ENCODE results near the gene TBC1D22A.

TBC1D22A gene

DNA sequence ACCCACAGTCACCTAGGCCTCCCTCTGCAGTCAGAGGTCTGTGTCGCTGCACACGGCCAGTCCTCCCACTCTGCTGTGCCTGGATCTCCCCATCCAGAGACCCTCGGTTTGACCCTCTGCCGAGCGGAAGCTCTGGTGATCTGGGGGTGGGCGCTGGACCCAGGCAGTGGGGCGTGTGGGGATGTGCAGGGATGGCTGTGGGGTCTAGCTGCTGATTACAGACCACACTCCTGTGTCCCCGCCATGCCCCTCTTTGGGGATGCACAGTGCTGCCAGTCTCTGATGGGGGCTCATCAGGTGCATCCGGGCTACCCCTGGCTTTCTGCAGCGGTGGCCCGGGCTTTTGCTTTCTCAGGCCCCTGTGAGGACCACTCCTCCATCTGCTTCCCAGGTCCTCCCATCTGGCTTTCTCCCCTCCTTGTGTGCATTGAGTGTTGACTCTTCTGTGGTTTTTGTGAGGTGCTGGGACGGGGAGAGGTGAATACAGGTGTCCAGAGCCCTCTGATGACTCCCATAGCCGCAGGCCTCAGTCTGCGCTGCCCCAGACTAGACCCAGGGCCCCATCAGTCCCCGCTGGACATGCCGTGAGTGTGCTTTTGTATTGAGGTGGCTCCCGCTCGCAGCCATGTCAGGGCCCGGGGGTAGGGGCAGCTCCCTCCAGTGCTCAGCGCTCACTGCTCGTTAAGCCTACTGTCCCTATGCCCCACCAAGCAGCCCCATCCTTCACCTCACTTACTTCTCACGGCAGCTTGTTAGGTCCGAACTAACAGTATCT, 251.6 kb downstream of the TBC1D22A start:
- DNase-seq (ENCODE audit: low read depth), result no peak

DNA sequence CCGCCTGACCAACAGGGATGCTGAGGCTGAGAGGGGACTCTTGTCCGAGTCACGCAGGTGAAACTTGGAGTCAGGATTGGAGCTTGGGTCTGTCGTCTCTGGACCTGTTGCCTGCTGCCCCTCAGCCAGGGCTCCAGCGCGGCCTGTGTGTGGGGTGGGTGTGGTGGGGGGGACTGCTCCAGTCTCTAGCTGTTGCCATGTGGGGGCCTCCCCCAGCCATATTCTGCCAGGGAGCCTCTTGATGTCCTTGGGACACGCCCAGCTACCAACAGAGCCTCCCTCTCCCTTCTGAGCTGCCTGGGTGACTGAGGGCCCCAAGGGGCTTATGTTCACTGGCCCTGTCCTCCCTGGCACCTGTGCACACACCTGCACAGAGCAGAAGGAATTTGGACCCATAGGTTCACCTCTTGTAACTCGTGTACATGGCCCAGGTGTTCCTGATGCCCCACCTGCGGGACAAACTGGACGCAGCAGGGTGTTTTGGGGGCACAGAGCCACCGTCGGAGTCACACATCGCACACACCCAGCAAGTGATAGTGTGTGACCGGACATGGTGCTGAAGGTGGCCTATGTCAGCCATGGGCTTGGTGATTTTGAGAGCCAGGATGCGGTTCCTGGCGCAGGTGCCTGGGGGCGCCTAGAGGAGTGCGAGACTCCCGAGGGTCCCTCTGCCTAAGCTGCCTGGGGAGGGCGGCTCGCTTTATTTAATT, 252.3 kb downstream of the TBC1D22A start:
- no peak for DNase-seq (ENCODE audit: low read depth)

DNA sequence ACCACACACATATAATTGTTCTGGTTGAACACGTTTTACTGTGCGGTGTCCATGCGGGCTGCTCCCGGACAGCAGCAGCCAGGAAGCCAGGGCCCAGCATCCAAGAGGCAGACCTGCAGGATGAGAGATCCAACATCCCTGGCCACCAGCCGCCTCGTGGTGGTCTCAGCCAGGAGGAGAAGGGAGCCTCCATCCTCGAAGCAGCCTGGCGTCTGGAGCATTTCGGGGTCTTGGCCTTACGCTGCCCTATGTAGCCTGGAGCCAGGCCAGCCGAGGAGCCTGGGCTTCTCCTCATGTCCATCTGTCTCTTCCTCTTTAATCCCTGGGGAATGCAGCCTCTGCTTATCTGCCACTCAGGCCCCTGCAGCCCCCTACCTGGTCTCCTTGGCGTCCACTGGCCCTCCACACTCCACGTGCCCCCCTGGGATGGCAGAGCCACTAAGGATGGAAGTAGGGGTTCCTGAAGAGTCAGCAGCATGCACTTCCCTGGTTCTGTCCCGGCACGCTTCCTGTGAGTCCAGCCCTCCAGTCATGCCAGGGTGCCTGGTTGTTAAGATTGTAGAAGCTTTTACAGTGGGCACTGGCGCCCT, 253.2 kb downstream of the TBC1D22A start:
- DNase-seq (ENCODE audit: low read depth), result no peak

DNA sequence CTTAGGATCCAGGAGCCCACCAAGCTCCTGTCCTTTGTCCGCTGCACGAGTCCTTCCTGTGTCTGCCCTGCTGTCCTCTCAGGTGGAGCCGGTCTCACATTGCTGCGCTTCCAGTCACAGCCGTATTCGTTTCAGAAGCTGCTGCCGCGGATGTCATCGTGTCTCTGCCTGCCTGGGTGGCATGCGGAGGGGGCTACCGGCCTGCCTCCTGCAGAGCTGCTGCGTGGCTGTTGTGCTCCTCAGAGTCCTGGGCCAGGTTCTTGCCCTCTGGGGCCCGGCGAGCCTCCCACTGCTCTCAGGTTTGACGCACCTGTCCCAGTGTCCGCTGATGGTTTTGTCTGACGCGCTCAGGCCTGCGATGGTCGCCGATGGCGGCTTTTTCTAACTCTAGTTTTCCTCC, 254.2 kb downstream of the TBC1D22A start:
- no peak for DNase-seq (ENCODE audit: low read depth)

DNA sequence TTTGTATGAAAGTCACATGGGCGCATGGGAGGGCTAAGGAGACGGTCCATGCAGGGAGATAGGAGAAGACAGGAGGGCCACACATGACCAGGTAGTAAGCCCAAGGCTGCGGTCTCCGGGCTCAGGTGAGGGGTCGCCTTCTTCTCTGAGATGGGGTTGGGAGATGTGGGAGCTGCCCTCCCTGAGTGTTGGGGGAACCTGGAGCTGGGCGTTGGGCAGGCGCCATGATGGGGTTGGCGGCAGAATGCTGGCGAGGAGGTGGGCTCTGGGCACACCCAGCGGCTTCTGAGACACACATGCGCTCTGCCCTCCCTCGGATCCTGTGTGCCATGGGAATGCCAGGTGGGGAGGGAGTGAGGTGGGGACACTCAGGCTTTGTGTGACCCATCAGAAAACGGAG, 254.8 kb downstream of the TBC1D22A start:
- no peak for DNase-seq (ENCODE audit: low read depth)

DNA sequence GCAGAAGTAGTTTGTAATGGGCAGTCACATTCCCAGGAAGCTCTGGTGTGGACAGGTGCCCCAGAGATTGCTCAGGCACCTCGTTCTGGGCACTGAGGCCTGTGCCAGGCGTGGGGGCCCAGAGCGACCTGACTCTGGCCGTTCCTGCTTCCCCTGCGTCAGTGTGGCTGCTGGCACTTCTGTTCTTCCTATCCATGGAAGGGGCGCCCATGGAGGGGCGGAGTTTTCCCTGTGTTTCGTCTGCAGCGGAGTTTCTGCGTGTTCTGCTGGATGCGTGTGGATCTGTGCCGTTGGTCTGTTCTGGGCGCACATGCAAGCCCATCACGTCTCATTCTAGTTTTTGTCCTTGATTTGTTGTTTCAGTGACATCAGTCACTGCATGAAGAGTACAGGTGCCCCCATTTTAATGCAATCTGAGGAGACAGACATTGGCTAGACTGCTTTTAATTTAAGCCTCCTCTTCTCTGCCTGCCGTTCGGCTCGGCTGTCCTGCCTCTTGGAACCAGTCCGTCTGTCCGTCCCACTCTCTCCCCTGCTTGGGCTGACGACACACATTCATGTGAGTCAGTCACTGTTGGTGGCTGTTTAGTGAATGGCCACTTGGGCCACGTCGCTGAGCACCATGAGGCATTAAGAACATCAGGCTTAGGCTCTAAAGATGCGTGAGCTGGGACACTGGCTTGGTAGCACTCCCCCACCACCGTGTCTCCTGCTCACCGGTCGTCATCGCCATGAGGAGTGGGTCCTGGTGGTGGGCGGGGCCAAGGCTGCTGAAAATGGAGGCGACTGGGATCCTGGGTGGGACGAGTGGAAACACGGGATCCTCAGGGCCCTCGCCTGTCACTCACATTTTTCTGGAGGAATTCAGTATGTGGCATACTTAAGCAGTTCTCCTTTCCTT, 255.8 kb downstream of the TBC1D22A start:
- no peak for DNase-seq (ENCODE audit: low read depth)

DNA sequence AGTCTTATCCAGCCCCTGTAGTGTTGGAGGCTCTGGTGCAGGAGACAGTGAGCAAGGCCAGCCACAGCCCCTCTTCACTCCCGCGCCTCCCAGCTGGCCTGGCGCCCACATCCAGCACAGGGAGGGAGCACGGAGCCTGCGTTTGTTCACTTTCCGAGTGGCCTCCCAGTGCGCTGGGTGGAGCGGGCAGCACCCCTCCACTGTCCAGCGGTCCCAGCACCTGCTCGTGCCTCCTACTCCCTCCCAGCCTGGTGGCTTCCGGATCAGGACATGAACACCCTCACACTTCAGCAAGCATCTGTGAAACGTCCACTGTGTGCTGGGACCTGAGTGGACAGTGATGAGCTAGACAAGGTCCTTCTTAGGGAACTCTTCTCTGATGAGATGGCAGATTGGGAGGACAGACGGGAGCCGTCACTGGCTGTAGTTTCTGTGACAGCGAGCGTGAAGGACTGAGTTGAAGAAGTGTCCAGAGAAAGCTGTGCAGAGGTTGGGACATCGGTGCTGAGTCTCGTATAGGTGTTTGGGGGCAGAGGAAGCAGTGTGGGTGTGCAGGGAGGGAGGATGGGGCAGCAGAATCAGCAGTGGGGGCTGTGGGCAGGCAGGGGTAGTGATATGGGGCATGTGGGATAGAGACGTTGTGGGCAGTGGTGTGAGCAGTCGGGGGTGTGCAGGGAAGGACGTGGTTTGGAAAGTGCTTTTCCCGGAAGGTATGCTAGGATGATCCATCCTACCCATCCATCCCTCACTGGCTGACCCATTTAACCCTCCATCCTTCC, 256.8 kb downstream of the TBC1D22A start:
- DNase-seq (ENCODE audit: low read depth), result no peak

DNA sequence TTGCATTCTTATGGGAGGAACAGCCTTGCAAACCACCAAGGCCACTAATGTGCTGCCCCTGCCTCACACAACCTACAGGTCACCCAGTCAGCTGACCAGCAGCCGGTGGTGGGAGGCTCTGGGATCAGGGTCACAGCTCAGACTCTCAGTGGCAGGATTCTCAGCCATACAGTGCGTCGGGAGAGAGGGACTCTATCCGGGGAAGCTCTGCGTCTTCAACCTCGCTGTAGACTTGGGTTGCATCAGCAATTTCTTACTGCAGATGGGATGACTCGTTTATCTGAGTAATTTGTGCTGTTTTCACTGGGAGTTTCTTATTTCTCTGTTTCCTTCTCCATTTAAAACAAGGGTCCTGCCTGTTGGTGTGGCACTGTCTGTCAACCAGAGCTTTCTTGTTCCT, 257.7 kb downstream of the TBC1D22A start:
- DNase-seq (ENCODE audit: low read depth), result no peak

DNA sequence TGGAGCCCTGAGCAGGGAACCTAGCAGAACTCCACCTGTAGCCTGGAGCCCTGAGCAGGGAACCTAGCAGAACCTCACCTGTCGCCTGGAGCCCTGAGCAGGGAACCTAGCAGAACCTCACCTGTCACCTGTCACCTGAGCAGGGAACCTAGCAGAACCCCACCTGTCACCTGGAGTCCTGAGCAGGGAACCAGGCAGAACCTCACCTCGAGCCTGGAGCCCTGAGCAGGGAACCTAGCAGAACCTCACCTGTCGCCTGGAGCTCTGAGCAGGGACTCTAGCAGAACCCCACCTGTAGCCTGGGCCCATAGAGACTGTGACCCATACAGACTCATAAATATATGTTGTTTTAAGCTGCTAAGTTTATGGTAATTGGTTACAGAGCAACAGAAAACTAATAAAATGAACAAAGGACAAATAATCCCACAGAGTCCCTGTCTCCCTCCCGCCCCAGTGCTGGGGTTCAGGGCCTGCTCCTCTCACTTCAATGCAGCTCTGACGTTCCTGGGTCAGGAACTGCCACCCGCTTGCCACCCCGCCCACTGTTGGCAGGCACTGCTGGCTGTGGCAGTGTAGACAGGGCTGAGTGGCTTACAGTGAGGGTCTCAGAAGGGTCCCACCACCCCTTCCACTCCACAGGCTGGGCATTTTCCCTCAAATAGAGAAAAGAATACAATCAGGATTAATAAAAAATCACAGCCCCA, 259.1 kb downstream of the TBC1D22A start:
- DNase-seq (ENCODE audit: low read depth), result no peak

DNA sequence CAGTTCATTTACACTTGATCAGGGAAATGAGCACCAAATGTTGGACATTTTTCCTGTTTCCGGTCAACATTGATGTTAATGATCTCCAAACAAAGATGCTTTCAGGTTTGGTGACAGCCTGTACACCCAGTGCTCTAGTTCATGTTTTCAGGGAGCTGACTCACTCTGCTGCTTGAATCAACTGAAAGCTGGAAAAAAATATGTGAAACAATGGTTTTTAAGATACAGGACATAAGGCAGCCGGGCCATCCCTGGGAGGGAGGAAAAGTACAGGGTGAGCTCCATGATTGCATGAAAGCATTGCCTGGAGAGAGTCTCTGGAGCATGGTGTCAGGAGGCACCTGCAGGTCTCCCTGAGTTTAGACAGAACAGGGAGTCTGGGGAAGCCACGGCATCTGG, 259.6 kb downstream of the TBC1D22A start:
- DNase-seq (ENCODE audit: low read depth), result no peak

DNA sequence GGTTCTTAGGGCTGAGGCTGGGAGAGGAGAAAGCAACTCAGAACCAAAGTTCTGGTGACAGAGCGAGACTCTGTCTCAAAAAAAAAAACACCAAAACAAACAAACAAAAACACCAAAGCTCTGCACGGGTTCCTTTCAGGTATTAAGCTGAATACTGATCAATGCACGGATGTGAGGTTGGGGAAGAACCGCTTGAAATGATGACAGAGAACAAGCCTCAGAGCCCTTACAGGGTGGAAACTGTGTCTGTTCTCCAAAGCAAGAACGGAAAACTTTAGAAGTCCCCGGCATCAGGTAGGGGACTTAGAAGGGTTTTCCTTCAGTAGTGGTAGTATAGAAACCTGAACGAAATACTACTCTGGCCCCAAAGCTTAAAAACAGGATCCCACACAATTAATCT, 260.0 kb downstream of the TBC1D22A start:
- DNase-seq (ENCODE audit: low read depth), result no peak

DNA sequence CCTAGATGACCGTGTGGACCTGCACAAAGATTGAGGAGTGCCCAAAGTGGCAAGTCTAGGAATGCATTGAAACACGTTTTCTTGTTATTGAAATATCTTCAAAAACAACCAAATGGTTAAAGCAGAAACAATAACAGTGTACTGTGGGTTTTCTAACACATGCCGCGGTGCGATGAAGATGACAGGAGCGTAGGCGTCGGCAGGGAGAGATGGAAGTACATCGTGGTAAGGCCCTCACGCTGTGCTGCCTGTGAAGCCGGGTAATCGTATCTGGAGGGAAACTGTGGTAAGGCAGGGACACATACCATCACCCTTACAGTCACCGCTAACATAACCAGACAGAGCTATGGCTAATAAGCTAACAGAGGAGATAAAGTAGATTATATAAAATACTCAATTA, 261.4 kb downstream of the TBC1D22A start:
- DNase-seq (ENCODE audit: low read depth), result no peak

DNA sequence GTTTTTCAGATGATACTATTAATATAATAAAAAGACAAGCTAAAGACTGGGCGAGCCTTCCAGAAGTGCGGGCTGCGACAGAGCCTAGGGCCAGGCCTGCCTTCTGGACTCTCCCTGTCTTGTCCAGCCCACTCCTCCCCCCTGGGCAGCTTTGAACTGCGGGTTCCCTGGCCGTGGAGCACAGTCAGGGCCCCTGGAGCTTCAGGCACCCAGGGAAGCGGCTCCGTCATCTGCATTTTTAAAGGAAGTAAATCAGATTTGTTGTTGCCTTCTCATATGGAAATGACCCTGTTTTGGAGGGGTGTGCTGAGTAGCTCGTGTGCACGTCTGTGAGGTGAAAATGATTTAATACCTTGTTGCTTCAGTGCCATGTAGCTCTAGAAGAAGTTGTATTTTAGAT, 265.3 kb downstream of the TBC1D22A start:
- no peak for DNase-seq (ENCODE audit: low read depth)

DNA sequence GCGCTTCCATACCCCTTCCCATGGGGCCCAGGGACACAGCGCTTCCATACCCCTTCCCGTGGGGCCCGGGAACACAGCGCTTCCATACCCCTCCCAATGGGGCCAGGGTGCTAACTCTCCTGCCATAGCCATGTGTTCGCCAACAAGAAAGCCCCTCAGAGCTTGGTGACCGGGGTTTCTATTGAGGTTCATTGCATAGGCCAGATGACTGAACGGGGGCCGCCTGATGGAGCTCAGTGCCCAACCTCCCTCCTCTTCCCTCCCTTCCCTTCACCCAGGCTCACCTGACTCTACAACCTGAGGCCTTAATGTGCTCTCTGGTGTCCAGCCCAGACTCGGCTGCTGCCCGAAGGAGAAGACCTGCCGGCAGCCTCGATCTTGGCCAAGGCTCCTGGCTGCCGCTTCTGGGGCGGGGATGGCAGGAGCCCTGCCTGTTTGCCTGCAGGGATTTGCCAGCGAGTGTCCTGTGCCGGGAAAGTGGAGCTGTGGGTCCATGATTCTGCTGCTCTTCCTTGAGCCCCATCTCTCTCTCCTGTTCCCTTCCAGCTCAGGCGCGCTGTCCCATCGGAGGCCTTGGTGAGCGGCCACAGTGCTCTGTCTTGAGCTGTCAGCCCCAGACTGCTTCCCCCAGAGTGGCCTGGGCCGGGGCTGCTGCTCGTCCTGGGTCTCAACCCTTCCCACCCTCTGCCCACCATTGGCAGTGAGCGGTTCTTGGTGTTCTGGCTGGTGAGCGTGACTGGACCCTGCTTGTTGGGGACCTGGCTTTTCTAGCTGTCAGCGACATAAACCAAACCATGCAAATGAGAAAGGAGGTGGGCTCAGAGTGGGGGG, 267.0 kb downstream of the TBC1D22A start:
- no peak for DNase-seq (ENCODE audit: low read depth)

DNA sequence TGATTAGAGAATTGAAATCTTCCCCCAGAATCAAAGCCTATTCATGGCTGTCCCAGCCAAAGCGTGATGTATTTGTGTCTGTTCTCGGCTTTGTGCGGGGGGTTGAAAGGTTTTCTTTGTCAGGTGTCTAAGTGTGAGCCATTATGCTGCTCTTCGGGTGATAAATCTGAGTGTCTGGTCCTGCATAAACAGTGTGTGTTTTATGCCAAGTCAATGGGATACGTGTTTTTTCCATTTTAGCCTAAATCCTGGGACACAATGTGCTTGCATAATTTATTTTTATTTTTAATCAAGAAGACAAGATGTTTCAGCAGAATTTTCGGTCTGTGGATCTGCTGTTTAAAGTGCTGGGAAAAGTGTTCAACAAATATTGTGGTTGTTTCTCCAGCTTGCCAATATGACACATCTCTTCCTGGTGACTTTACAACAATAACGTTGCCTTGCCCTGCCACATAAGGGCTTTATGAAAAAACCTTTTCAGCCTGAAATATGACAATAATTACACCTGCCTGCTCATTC, 267.8 kb downstream of the TBC1D22A start:
- DNase-seq (ENCODE audit: low read depth), result no peak

DNA sequence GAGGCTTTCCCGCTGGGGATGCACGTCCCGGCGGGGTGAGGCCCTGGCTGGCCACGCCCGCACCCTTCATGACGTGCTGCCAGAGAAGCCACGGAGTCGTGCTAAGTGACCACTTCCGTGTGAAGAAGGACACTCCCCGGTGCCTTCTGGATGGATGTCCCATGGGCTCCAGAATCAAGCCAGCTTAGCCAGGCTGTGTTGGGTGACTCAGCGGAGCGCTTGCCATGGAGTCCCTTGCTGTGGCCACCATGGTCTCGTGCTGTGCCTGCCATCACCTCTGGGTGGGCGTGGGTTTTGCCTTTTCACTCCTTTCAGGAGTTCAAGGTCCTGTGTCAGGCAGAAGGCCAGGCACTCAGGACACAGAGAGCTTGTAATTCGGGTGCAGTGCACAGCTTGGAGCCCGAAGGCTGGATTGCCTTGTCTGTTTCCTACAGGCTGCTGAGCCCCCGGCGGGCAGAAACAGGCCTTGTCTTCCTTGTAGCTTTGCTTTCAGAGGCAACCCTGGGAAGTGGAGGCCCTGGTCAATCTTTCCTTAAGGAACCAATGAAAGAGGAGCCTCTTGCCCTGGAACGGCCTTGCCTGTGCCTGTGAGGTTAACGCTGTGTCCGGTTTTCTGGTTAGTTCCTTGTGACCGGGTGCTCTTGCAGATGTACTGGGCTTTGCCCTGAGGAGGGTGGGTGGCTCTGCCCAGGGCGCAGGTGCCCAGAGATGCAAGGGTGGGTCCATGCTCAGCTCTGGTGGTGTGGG, 268.6 kb downstream of the TBC1D22A start:
- no peak for DNase-seq (ENCODE audit: low read depth)

DNA sequence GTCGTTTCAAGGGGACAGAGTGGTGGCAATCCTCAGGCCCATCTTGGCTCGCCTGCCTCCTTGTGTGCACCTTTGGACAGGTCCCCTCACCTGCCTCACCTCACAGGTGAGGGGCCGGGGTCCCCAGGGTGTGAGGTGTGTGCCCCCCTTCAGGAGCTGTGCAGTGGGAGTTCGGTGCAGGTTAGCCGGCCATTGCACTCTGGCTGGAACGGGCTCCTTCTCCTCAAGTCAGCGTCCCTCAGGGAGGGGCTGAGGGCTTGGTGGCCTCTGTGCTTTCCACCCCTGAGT, 269.1 kb downstream of the TBC1D22A start:
- DNase-seq (ENCODE audit: low read depth), result no peak

DNA sequence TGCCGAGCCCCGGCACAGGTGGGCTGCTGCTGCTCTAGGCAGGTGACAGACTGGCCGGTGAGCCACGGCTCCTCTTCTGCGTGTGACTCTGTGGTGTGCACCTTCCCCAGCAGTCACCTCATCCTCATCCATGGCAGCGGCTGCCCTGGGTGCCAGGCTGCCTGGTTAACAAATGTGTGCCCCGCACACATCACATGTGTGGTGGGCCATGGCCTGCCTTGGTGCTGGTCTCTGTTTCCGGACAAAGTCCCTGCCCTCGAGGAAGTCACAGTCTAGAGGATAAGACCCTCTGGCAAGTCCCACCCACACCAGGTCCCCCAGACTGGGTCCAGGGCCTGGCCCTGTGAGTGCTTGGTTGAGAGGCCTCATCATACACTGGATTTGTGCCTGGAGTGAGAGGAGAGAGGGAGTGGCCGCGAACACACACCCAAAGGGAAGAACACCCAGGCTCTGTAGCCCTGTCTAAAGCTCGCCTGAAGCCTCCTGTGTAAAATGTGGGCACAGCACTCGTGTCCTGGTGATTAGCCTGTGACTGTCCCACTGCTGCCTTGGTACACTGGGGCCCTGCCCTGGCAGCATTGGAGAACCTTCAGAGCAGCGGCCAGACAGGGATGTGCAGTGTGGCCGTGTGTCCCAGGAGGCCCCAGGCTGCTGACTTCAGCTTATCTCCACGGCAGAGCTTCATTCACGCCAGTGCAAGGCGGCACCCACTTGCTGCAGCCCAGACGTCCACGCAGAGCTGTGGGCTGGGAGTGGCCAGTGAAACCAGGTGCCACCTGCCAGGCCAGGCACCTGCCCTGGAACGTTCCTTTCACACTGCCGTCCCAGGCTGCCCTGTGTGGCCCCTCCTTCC, 269.9 kb downstream of the TBC1D22A start:
- no peak for DNase-seq (ENCODE audit: low read depth)

Data from activated T-cell treated with anti-CD3 and anti-CD28 coated beads for 1 hour (primary cell).